ENCODE measurements around the gene GALNT10.

DNA sequence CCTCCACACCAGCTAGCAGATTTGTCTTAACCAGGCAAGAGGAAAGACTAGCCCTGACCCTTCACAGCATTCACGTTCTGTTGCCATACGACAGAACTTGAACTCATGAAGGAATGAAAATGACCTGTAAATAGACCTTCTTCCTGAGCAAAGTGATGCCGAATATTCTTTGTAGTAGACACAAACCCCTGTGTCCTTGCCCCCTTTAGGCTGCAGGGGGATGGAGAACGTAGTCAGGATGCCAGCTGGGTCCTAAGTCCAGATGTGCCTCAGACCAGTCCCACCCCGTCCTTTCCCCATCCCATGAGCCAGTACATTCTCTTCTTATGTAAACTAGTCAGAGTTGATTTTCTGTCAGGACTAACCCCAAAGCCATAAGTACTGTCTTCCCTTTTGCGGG is 151.1 kb downstream of the GALNT10 start:
- TF ChIP-seq POLR2A (IDR thresholded peaks at IDR 0.05) = no peak
- TF ChIP-seq, protein P1, sequence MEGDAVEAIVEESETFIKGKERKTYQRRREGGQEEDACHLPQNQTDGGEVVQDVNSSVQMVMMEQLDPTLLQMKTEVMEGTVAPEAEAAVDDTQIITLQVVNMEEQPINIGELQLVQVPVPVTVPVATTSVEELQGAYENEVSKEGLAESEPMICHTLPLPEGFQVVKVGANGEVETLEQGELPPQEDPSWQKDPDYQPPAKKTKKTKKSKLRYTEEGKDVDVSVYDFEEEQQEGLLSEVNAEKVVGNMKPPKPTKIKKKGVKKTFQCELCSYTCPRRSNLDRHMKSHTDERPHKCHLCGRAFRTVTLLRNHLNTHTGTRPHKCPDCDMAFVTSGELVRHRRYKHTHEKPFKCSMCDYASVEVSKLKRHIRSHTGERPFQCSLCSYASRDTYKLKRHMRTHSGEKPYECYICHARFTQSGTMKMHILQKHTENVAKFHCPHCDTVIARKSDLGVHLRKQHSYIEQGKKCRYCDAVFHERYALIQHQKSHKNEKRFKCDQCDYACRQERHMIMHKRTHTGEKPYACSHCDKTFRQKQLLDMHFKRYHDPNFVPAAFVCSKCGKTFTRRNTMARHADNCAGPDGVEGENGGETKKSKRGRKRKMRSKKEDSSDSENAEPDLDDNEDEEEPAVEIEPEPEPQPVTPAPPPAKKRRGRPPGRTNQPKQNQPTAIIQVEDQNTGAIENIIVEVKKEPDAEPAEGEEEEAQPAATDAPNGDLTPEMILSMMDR (IDR thresholded peaks at IDR 0.05) = no peak
